Adrenal gland (tissue), 5 donors: Measurements from ENCODE around the gene TUBGCP2.

Experiments
- CTCF ChIP-seq, 6 experiments: fragments of 450-650 bp in 4 of 6; fragments of 200-600 bp in 2 of 6; sonication (generic) in 1 of 6; IDR thresholded peaks; 1 replicate in 5 of 6; 2 replicates in 1 of 6; pipeline versions ENCODE4 v1.5.1 to v1.8.0; 2016 to 2021; ENCODE audit warnings: antibody characterized with exemption in 6 of 6, mild to moderate bottlenecking in 2 of 6, moderate library complexity in 1 of 6
- POLR2A ChIP-seq, 2 donors: fragments of 450-650 bp; IDR thresholded peaks; one replicate each; pipeline ENCODE4 v1.6.1; 2017; ENCODE audit warnings: antibody characterized with exemption in 2 of 2, mild to moderate bottlenecking in 2 of 2, moderate library complexity in 1 of 2
- donor health status: DM: no; HTN: no; CAD: no.

GRCh38 chr10:133293810-133294119 lies 14.9 kb downstream of the TUBGCP2 start:
- no peak for TF ChIP-seq CTCF (IDR thresholded peaks at IDR 0.05)
- TF ChIP-seq POLR2A (IDR thresholded peaks at IDR 0.05): no peak
